DOHH2 (cell line): ENCODE measurements around the gene PPP1R14C.

Experiments
- CTCF ChIP-seq: fragments of 200-600 bp; sonication (generic); IDR thresholded peaks from one replicate; pipeline ENCODE4 v1.5.1; 2014; ENCODE audit warnings: antibody characterized with exemption, mild to moderate bottlenecking, low read depth, low read length; ENCODE audit not compliant: poor library complexity, severe bottlenecking
- EZH2phosphoT487 ChIP-seq: fragments of 200-600 bp; sonication (generic); IDR thresholded peaks from 2 replicates; pipeline ENCODE4 v1.6.1; 2017; ENCODE audit warnings: borderline replicate concordance, mild to moderate bottlenecking, antibody characterized with exemption, low read length, moderate library complexity, mixed read lengths

DNA sequence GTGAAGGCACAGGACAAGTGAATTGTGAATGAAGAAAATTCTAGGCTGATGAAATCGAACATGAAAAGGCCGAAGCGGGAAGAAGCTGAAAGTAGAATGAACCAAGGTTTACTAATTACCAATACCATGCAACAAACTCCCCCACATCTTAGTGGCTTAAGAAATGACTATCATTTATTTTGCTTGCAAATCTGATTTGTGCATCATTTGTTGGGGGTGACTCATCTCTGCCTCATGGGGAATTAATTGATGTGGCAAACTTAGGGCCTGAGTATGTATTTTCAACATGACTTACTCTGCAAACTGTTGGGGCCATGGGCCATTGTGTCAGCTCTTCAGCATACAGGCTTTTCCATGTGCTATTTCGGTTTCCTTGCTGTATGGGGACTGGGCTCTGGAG, 26.8 kb downstream of the PPP1R14C start:
- no peak for TF ChIP-seq EZH2phosphoT487
- TF ChIP-seq CTCF = no peak
